ENCODE results near the gene AEN.
A peak's percentile ranks its signal among the peaks of the same experiment; 100 is the strongest.
"Not testable (repeated sequence)": the region's sequence is repeated elsewhere in the genome, so short reads cannot be mapped to it uniquely, and the experiment has no call there.

Gene AEN

DNA sequence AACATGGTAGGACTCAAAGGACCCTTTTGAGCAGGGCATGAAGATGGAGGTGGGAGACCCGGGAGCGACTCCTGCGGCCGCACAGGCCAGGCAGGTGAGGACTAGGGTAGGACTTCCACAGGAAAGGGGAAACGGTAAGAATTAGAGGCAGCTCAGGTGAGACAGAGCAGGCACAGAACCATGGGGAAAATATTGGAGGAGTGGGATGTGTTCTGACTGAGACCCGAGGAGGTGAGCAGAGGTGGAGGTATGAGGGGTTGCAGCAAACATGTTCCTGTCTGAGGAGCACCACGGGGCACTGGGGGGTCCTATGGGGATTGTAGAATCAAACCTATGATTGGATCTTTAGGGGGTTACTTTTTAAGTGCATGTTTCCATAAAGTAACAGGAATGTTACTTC, 16.3 kb downstream of the AEN start:
- TF ChIP-seq, protein P1, sequence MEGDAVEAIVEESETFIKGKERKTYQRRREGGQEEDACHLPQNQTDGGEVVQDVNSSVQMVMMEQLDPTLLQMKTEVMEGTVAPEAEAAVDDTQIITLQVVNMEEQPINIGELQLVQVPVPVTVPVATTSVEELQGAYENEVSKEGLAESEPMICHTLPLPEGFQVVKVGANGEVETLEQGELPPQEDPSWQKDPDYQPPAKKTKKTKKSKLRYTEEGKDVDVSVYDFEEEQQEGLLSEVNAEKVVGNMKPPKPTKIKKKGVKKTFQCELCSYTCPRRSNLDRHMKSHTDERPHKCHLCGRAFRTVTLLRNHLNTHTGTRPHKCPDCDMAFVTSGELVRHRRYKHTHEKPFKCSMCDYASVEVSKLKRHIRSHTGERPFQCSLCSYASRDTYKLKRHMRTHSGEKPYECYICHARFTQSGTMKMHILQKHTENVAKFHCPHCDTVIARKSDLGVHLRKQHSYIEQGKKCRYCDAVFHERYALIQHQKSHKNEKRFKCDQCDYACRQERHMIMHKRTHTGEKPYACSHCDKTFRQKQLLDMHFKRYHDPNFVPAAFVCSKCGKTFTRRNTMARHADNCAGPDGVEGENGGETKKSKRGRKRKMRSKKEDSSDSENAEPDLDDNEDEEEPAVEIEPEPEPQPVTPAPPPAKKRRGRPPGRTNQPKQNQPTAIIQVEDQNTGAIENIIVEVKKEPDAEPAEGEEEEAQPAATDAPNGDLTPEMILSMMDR (IDR thresholded peaks at IDR 0.05; ENCODE audit: low read depth, low read length, missing control alignments) = no peak
- H3K4me3 ChIP-seq (ENCODE audit: low read depth, low read length) = no peak overlapping the region
- in situ Hi-C loops (cut with HindIII; ENCODE audit: low sequenced_read_pairs) = no loop called here
- no peak for DNase-seq (ENCODE audit: low read depth)

DNA sequence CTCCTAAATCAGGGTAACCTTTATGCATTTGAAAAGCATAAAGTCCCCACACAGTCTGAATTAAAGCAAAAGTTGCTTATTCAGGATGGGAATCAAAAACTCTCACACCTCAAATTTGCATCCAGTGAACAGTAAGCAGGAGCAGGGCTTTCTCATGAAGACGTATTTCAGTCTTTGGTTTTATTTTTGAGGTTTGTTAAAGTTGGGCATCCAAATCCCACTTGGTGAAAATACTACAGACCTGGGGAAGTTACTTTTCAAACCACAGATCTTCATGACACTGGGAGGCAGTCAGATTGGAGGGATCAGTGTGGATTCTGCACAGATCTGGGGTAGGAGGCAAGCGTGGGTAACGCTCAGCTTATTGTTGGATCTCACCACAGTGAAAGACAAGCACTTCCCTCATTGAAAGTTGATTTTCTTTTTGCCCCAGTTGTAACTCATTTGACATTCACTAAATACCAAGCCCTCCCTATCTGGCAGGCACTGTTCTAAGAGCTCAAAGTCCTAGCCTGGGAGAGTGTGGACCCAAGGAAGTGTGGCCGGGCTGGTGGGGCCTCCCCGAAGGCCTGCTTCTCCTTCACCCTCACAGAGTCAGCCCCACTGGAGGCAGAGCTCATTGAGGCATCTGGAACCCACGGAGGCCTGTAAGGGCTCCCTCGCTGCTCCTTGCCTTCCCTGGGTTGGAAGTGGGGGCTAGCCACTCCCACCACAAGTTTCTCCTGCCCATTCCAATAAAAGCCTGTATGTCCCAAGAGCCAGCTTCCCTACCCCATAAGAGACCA, 16.9 kb downstream of the AEN start:
- peak overlapping the region; percentile 42 for H3K4me3 ChIP-seq (ENCODE audit: low read depth, low read length)
- in situ Hi-C loops (cut with HindIII; ENCODE audit: low sequenced_read_pairs) = no loop called here
- no peak for DNase-seq (ENCODE audit: low read depth)
- TF ChIP-seq, protein P1 (IDR thresholded peaks at IDR 0.05; ENCODE audit: low read depth, low read length, missing control alignments) = no peak

- in situ Hi-C loops (cut with HindIII; ENCODE audit: low sequenced_read_pairs) = no loop called here
- peak within 1 kb of the TSS; percentile 42 for H3K4me3 ChIP-seq (ENCODE audit: low read depth, low read length)
- TF ChIP-seq, protein P1 (IDR thresholded peaks at IDR 0.05; ENCODE audit: low read depth, low read length, missing control alignments) = peak; percentile 57
- DNase-seq (ENCODE audit: low read depth) = peak; percentile 88
Measured at GRCh38 chr15:88638626-88639372, 17.7 kb downstream of the AEN start, which contains the start of gene ISG20. Gene ISG20 (plus strand): TSS chr15:88639016. CDS start chr15:88639367, 351 bp downstream.

DNA sequence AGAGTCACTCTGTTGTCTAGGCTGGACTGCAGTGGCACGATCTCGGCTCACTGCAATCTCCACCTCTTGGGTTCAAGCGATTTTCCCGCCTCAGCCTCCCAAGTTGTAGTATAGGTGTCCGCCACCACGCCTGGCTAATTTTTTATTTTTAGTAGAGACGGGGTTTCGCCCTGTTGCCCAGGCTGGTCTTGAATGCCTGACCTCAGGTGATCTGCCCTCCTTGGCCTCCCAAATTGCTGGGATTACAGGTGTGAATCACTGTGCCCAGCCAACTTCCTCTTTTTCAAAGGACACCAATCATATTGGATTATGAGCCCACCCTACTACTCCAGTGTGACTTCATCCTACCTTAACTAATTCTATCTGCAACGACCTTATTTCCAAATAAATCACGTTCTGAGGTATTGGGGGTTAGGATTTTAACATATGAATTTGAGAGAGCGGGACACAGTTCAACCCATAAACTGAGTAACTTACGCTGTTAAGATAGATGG, 20.9 kb downstream of the AEN start:
- H3K4me3 ChIP-seq (ENCODE audit: low read depth, low read length) = no peak overlapping the region
- TF ChIP-seq, protein P1 (IDR thresholded peaks at IDR 0.05; ENCODE audit: low read depth, low read length, missing control alignments) = no peak
- in situ Hi-C loops (cut with HindIII; ENCODE audit: low sequenced_read_pairs) = no loop called here
- DNase-seq (ENCODE audit: low read depth) = no peak

DNA sequence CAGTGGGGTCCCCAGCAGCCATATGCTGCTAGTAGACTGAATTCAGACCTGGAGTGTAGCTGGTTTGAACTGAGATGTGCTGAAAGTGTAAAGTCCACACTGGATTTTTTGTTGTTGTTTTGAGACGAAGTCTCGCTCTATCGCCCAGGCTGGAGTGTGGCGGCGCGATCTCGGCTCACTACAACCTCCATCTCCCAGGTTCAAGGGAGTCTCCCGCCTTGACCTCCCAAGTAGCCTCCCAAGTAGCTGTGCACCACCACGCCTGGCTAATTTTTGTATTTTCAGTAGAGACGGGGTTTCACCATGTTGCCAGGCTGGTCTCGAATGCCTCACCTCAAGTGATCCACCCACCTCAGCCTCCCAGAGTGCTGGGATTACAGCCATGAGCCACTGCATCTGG, 21.4 kb downstream of the AEN start:
- H3K4me3 ChIP-seq (ENCODE audit: low read depth, low read length); in situ Hi-C loops (cut with HindIII; ENCODE audit: low sequenced_read_pairs); DNase-seq (ENCODE audit: low read depth): not testable (repeated sequence)

DNA sequence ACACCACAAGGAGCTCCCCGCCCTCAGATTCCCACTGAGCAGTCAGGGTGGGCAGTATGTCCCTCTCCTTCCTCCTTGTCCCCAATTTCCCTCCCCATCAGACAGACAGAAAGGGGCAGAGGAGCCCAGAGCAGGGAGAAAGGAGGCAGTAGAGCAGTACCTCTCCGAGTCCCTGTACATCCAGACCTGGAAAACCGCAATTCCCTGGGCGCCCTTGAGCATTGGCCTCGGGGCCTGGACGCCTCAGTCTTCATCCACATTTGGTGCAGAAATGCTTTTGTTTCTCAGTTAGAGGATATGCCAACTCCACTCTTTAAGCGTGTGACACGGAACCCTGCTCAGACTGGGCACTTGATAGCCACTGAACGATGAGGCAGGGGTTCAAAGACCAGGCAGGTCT, 23.6 kb downstream of the AEN start:
- in situ Hi-C loops (cut with HindIII; ENCODE audit: low sequenced_read_pairs) = no loop called here
- TF ChIP-seq, protein P1 (IDR thresholded peaks at IDR 0.05; ENCODE audit: low read depth, low read length, missing control alignments) = no peak
- DNase-seq (ENCODE audit: low read depth) = no peak
- H3K4me3 ChIP-seq (ENCODE audit: low read depth, low read length) = no peak overlapping the region
